H9 (cell line): ENCODE data around the gene FANCL. TPM values are rescaled to one million over a fixed set of nuclear protein-coding genes. Genes with fewer than 3 reads are reported as not detected.
"Not testable (repeated sequence)": the region's sequence is repeated elsewhere in the genome, so short reads cannot be mapped to it uniquely, and the experiment has no call there.

Source experiments
- DNase-seq: peaks from one replicate; pipeline ENCODE4 v3.0.0-alpha.2; 2017
- H2AFZ ChIP-seq: one replicate; pipeline ENCODE4 v1.6.1; 2013; ENCODE audit warnings: mild to moderate bottlenecking, low read length, control low read depth, moderate library complexity
- H2AK5ac ChIP-seq: 2 replicates; pipeline ENCODE4 v1.6.1; 2013; ENCODE audit warnings: low read length, control low read depth, mixed read lengths; ENCODE audit not compliant: insufficient read length
- H2BK120ac ChIP-seq: one replicate; pipeline ENCODE4 v1.6.1; 2013; ENCODE audit warnings: low read depth, mild to moderate bottlenecking, low read length, control low read depth, inconsistent platforms; ENCODE audit not compliant: poor library complexity, severe bottlenecking
- H2BK12ac ChIP-seq: 2 replicates; pipeline ENCODE4 v1.6.1; 2013; ENCODE audit warnings: low read length, control low read depth, mixed read lengths, low read depth; ENCODE audit not compliant: insufficient read length
- H2BK15ac ChIP-seq: 2 replicates; pipeline ENCODE4 v1.6.1; 2013; ENCODE audit warnings: low read depth, low read length, control low read depth
- H2BK20ac ChIP-seq: one replicate; pipeline ENCODE4 v1.6.1; 2013; ENCODE audit warnings: low read depth, mild to moderate bottlenecking, low read length, control low read depth, inconsistent platforms; ENCODE audit not compliant: poor library complexity, severe bottlenecking
- H2BK5ac ChIP-seq: 2 replicates; pipeline ENCODE4 v1.6.1; 2013; ENCODE audit warnings: low read length, control low read depth, mixed read lengths; ENCODE audit not compliant: insufficient read length
- H3K14ac ChIP-seq: 2 replicates; pipeline ENCODE4 v1.6.1; 2013; ENCODE audit warnings: low read length, control low read depth; ENCODE audit not compliant: insufficient read depth
- H3K18ac ChIP-seq: 2 replicates; pipeline ENCODE4 v1.6.1; 2013; ENCODE audit warnings: low read depth, mild to moderate bottlenecking, mixed read lengths, low read length, control low read depth; ENCODE audit not compliant: insufficient read length
- H3K23ac ChIP-seq: 2 replicates; pipeline ENCODE4 v1.6.1; 2013; ENCODE audit warnings: low read length, control low read depth, mixed read lengths, low read depth; ENCODE audit not compliant: insufficient read length
- H3K23me2 ChIP-seq: 2 replicates; pipeline ENCODE4 v1.6.1; 2013; ENCODE audit warnings: low read depth, mild to moderate bottlenecking, mixed read lengths, low read length, control low read depth; ENCODE audit not compliant: insufficient read length, poor library complexity, severe bottlenecking
- H3K27ac ChIP-seq: 2 replicates; pipeline ENCODE4 v1.5.1; 2013; ENCODE audit warnings: low read length, control low read depth, mixed read lengths, low read depth; ENCODE audit not compliant: insufficient read length
- H3K27me3 ChIP-seq: 2 replicates; pipeline ENCODE4 v1.6.1; 2013; ENCODE audit warnings: low read length, control low read depth, inconsistent platforms; ENCODE audit not compliant: insufficient read depth
- H3K4ac ChIP-seq: 2 replicates; pipeline ENCODE4 v1.6.1; 2013; ENCODE audit warnings: low read depth, mild to moderate bottlenecking, control low read depth, inconsistent platforms, low read length, moderate library complexity
- H3K4me1 ChIP-seq: 2 replicates; pipeline ENCODE4 v1.6.1; 2013; ENCODE audit warnings: low read length, control low read depth, inconsistent platforms; ENCODE audit not compliant: insufficient read depth
- H3K4me2 ChIP-seq: 2 replicates; pipeline ENCODE4 v1.6.1; 2013; ENCODE audit warnings: low read length, control low read depth, mixed read lengths; ENCODE audit not compliant: insufficient read length, insufficient read depth
- H3K56ac ChIP-seq: 2 replicates; pipeline ENCODE4 v1.6.1; 2013; ENCODE audit warnings: low read depth, mild to moderate bottlenecking, mixed read lengths, low read length, control low read depth; ENCODE audit not compliant: insufficient read length
- H3K79me1 ChIP-seq: 2 replicates; pipeline ENCODE4 v1.6.1; 2013; ENCODE audit warnings: low read depth, mild to moderate bottlenecking, moderate library complexity, low read length, control low read depth, inconsistent platforms; ENCODE audit not compliant: insufficient read depth, poor library complexity, severe bottlenecking
- H3K79me2 ChIP-seq: 2 replicates; pipeline ENCODE4 v1.6.1; 2013; ENCODE audit warnings: low read length, control low read depth, inconsistent platforms; ENCODE audit not compliant: insufficient read depth
- H3K9ac ChIP-seq: 2 replicates; pipeline ENCODE4 v1.6.1; 2013; ENCODE audit warnings: low read length, control low read depth, mixed read lengths; ENCODE audit not compliant: insufficient read length; ENCODE audit errors: extremely low read depth
- H3K9me3 ChIP-seq: one replicate; pipeline ENCODE4 v1.6.1; 2013; ENCODE audit warnings: low read depth, low read length, inconsistent platforms; ENCODE audit not compliant: control insufficient read depth
- H3T11ph ChIP-seq: one replicate; pipeline ENCODE4 v1.6.1; 2013; ENCODE audit warnings: mild to moderate bottlenecking, low read length, control low read depth, inconsistent platforms
- H4K20me1 ChIP-seq: one replicate; pipeline ENCODE4 v1.6.1; 2013; ENCODE audit not compliant: control insufficient read depth, insufficient read length, insufficient read depth
- H4K5ac ChIP-seq: 2 replicates; pipeline ENCODE4 v1.6.1; 2013; ENCODE audit warnings: low read depth, mild to moderate bottlenecking, mixed read lengths, low read length, control low read depth; ENCODE audit not compliant: insufficient read length
- H4K8ac ChIP-seq: replicated peaks from 2 replicates; pipeline ENCODE4 v1.6.1; 2013; ENCODE audit warnings: low read length, control low read depth, mixed read lengths, low read depth; ENCODE audit not compliant: insufficient read length
- H4K91ac ChIP-seq: 2 replicates; pipeline ENCODE4 v1.6.1; 2013; ENCODE audit warnings: low read depth, mild to moderate bottlenecking, moderate library complexity, mixed read lengths, low read length, control low read depth; ENCODE audit not compliant: insufficient read length
- H3K27ac Mint-ChIP-seq, 3 experiments: 2 replicates in 2 of 3; 3 replicates in 1 of 3; pipeline ENCODE4 v1.8.0; 2020 to 2021; ENCODE audit warnings: mixed read lengths in 3 of 3, mild to moderate bottlenecking in 1 of 3, moderate library complexity in 1 of 3
- H3K27me3 Mint-ChIP-seq: 2 replicates; pipeline ENCODE4 v1.8.0; 2021; ENCODE audit warnings: low read depth, mild to moderate bottlenecking, moderate library complexity, mixed read lengths
- H3K36me3 Mint-ChIP-seq, 3 experiments: 2 replicates in 2 of 3; 3 replicates in 1 of 3; pipeline ENCODE4 v1.8.0; 2020 to 2021; ENCODE audit warnings: low read depth in 3 of 3, mixed read lengths in 3 of 3; ENCODE audit not compliant: insufficient read depth in 1 of 3
- H3K4me1 Mint-ChIP-seq, 2 experiments: 2 replicates each; pipeline ENCODE4 v1.8.0; 2020; ENCODE audit warnings: mixed read lengths in 2 of 2
- H3K4me3 Mint-ChIP-seq, 2 experiments: 2 replicates in 1 of 2; 3 replicates in 1 of 2; pipeline ENCODE4 v1.8.0; 2020 to 2021; ENCODE audit warnings: mild to moderate bottlenecking in 2 of 2, mixed read lengths in 2 of 2, moderate library complexity in 1 of 2
- H3K9me3 Mint-ChIP-seq, 2 experiments: 2 replicates in 1 of 2; 3 replicates in 1 of 2; pipeline ENCODE4 v1.8.0; 2020; ENCODE audit warnings: mild to moderate bottlenecking in 2 of 2, mixed read lengths in 2 of 2, moderate library complexity in 1 of 2
- WGBS: extraction: QIAGEN DNeasy Blood & Tissue Kit; methylation state at CpG from one replicate; pipeline ENCODE4 v1.1.7; 2013; ENCODE audit warnings: missing lambda C conversion rate, low lambda C conversion rate, mixed read lengths; ENCODE audit not compliant: insufficient read length; ENCODE audit errors: extremely low coverage; 5-methylcytosine and 5-hydroxymethylcytosine counted together
- total RNA-seq: library from RNA; stranded (reverse); gene quantifications from 2 replicates; pipeline ENCODE4 v1.2.1, GENCODE V29; 2021
- TF ChIP-seq, protein P1 (sequence below): fragments of 200-600 bp; sonication (generic); conservative IDR thresholded peaks from 3 replicates; pipeline ENCODE4 v1.8.0; 2021; ENCODE audit warnings: antibody characterized with exemption, mild to moderate bottlenecking

The FANCL gene
- total RNA-seq, 1 experiment from 2014 or later: 41.5 TPM

DNA sequence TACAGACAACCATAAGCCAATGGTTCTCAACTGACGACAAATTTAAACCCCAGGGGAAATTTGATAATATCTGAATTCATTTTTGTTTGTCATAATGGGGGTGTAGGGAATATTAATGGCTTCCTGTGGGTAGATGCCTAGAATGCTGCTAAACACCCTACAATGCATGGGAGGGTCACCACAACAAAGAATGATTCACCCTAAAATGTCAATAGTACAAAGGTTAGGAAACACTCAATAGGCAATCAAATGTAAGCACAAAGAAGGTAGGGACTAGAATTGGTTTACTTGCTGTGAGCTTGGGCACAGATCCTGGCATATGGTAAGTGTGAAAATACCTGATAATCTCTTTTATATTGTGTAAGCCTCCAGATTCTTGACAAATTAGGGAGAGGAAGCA, 20.1 kb upstream of the FANCL start:
- no peak for DNase-seq
- Histone ChIP-seq H3T11ph (no peak overlapping the region), H2BK5ac (no peak overlapping the region), H2BK12ac (no peak overlapping the region), H2AK5ac (no peak overlapping the region), H4K20me1 (no peaks in the 10 kb centered on the region), H3K18ac (no peak overlapping the region), H3K14ac (no peak overlapping the region), H2BK20ac (no peak overlapping the region), H3K4me2 (no peak overlapping the region), H3K27me3 (no peaks in the 10 kb centered on the region; the same call in 1 of the 2 replicates), H2AFZ (no peak overlapping the region), H3K4me1 (no peaks in the 10 kb centered on the region), H3K4ac (no peak overlapping the region), H3K23ac (no peak overlapping the region), H4K8ac (no peak overlapping the region), H3K79me1 (no peaks in the 10 kb centered on the region), H3K9ac (no peak overlapping the region), H3K56ac (no peak overlapping the region), H3K27ac (no peak overlapping the region), H2BK15ac (no peak overlapping the region), H3K23me2 (no peaks in the 10 kb centered on the region), H4K91ac (no peak overlapping the region), H2BK120ac (no peak overlapping the region), H4K5ac (no peak overlapping the region), H3K79me2 (no peaks in the 10 kb centered on the region), H3K9me3 (no peaks in the 10 kb centered on the region)
- Mint-ChIP-seq H3K27me3 (no peaks in the 10 kb centered on the region), H3K4me3 (no peak overlapping the region), H3K36me3 (peaks cover 0 to 9% (median 0%) of the 10 kb centered on the region in 3 experiments; a peak in 2 of 7 replicates), H3K27ac (no peak overlapping the region), H3K4me1 (peaks cover 3 to 4% of the 10 kb centered on the region in 2 experiments; a peak in 1 of 4 replicates), H3K9me3 (peaks cover 0 to 6% of the 10 kb centered on the region in 2 experiments; a peak in 3 of 5 replicates)
- TF ChIP-seq, protein P1, sequence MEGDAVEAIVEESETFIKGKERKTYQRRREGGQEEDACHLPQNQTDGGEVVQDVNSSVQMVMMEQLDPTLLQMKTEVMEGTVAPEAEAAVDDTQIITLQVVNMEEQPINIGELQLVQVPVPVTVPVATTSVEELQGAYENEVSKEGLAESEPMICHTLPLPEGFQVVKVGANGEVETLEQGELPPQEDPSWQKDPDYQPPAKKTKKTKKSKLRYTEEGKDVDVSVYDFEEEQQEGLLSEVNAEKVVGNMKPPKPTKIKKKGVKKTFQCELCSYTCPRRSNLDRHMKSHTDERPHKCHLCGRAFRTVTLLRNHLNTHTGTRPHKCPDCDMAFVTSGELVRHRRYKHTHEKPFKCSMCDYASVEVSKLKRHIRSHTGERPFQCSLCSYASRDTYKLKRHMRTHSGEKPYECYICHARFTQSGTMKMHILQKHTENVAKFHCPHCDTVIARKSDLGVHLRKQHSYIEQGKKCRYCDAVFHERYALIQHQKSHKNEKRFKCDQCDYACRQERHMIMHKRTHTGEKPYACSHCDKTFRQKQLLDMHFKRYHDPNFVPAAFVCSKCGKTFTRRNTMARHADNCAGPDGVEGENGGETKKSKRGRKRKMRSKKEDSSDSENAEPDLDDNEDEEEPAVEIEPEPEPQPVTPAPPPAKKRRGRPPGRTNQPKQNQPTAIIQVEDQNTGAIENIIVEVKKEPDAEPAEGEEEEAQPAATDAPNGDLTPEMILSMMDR: no peak
- WGBS: no CpG with 5 or more reads among the region's 1 CpG

DNA sequence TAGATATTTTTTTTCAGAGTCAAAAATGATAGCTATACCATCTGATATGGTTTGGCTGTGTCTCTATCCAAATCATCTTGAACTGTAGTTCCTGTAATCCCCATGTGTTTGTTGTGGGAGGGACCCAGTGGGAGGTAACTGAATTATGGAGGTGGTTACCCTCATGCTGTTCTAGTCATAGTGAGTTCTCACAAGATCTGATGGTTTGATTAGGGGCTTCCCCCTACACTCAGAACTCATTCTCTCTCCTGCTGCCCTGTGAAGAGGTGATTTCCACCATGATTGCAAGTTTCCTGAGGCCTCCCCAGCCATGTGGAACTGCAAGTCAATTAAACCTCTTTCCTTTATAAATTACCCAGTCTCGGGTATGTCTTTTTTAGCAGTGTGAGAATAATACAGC, 17.3 kb upstream of the FANCL start:
- H3K27ac Mint-ChIP-seq: peak overlapping the region in 1 of 3 experiments; percentile 84; a peak in 2 of 7 replicates
- H3K27me3 ChIP-seq, H4K5ac ChIP-seq, H2BK12ac ChIP-seq, H2AFZ ChIP-seq, H2BK120ac ChIP-seq, H3K4me2 ChIP-seq, H3K23ac ChIP-seq, H3K27ac ChIP-seq, H3K79me1 ChIP-seq, H3K4me1 Mint-ChIP-seq, H4K91ac ChIP-seq, H2BK20ac ChIP-seq, H3T11ph ChIP-seq, H3K4me1 ChIP-seq, H3K9me3 Mint-ChIP-seq, H3K23me2 ChIP-seq, H3K79me2 ChIP-seq, H2BK5ac ChIP-seq, DNase-seq, H3K9ac ChIP-seq, H2BK15ac ChIP-seq, H3K9me3 ChIP-seq, H3K18ac ChIP-seq, H3K14ac ChIP-seq, H3K56ac ChIP-seq, H2AK5ac ChIP-seq, H3K27me3 Mint-ChIP-seq, H3K36me3 Mint-ChIP-seq, H4K20me1 ChIP-seq, H4K8ac ChIP-seq, H3K4me3 Mint-ChIP-seq, H3K4ac ChIP-seq: not testable (repeated sequence)
- WGBS: no CpG with 5 or more reads among the region's 1 CpG
